Lower lobe of right lung (tissue), 2 donors: ENCODE results near the gene ANO10. TPM values are rescaled to one million over a fixed set of nuclear protein-coding genes. Genes with fewer than 3 reads are reported as not detected.
"Not testable (repeated sequence)": the region's sequence is repeated elsewhere in the genome, so short reads cannot be mapped to it uniquely, and the experiment has no call there.

Experiments used
- ATAC-seq, 2 donors: fragments of 200-7000 bp; cut with Tn5 transposase; one replicate each; pipeline ENCODE4 v1.9.1; 2020 to 2022; ENCODE audit warnings: mild to moderate bottlenecking in 2 of 2, moderate library complexity in 2 of 2
- DNase-seq: peaks from one replicate; pipeline ENCODE4 v3.0.0-alpha.2; 2020
- H3K27ac ChIP-seq: fragments of 200-600 bp; one replicate; pipeline ENCODE4 v1.8.0; 2022
- H3K27me3 ChIP-seq: fragments of 200-600 bp; one replicate; pipeline ENCODE4 v1.8.0; 2022; ENCODE audit warnings: low read depth
- H3K36me3 ChIP-seq: fragments of 200-600 bp; one replicate; pipeline ENCODE4 v1.8.0; 2022; ENCODE audit warnings: mild to moderate bottlenecking
- H3K4me1 ChIP-seq: fragments of 200-600 bp; one replicate; pipeline ENCODE4 v1.8.0; 2022
- H3K4me3 ChIP-seq: fragments of 200-600 bp; one replicate; pipeline ENCODE4 v1.8.0; 2022; ENCODE audit warnings: mild to moderate bottlenecking
- H3K9me3 ChIP-seq: fragments of 200-600 bp; one replicate; pipeline ENCODE4 v1.8.0; 2022
- intact Hi-C: fragments of 100-400 bp; cut with DNase I; formaldehyde crosslinking; loops from one replicate; pipeline ENCODE4 v1.11.0; 2022
- total RNA-seq: library from RNA; stranded (reverse); fragmentation: NEBNext Ultra II Directional; extraction: Animal tissue kit (Norgen Biotek cat#: 25700); gene quantifications from one replicate; pipeline ENCODE4 v1.2.1, GENCODE V29; 2021
- TF ChIP-seq, protein P1 (sequence below): fragments of 200-600 bp; IDR thresholded peaks from one replicate; pipeline ENCODE4 v1.8.0; 2022; ENCODE audit warnings: antibody characterized with exemption, mild to moderate bottlenecking
- donor health status: DM: no; HTN: yes; CAD: no; lungs with severe emphysema.

ANO10 gene
- total RNA-seq, 1 donor from 2014 or later = 32.3 TPM

DNA sequence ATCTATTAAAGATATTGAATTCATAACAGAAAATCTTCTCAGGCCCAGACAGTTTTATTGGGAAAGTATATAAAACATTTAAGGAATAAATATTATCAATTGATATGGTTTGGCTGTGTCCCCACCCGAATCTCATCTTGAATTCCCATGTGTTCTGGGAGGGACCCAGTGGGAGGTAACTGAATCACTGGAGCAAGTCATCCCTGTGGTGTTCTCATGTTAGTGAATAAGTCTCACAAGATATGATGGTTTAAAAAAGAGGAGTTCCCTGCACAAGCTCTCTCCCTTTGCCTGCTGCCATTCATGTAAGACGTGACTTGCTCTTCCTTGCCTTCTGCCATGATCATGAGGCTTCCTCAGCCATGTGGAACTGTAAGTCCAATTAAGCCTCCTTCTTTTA is 160.5 kb downstream of the ANO10 start:
- no peak overlapping the region for H3K4me3 ChIP-seq
- TF ChIP-seq, protein P1, sequence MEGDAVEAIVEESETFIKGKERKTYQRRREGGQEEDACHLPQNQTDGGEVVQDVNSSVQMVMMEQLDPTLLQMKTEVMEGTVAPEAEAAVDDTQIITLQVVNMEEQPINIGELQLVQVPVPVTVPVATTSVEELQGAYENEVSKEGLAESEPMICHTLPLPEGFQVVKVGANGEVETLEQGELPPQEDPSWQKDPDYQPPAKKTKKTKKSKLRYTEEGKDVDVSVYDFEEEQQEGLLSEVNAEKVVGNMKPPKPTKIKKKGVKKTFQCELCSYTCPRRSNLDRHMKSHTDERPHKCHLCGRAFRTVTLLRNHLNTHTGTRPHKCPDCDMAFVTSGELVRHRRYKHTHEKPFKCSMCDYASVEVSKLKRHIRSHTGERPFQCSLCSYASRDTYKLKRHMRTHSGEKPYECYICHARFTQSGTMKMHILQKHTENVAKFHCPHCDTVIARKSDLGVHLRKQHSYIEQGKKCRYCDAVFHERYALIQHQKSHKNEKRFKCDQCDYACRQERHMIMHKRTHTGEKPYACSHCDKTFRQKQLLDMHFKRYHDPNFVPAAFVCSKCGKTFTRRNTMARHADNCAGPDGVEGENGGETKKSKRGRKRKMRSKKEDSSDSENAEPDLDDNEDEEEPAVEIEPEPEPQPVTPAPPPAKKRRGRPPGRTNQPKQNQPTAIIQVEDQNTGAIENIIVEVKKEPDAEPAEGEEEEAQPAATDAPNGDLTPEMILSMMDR = no peak
- H3K27ac ChIP-seq = no peak overlapping the region
- H3K27me3 ChIP-seq = no peaks in the 10 kb centered on the region
- H3K9me3 ChIP-seq = no peaks in the 10 kb centered on the region
- DNase-seq (no peak), ATAC-seq (no peak)
- intact Hi-C loops = no loop called here
- H3K4me1 ChIP-seq = no peaks in the 10 kb centered on the region
- no peaks in the 10 kb centered on the region for H3K36me3 ChIP-seq

DNA sequence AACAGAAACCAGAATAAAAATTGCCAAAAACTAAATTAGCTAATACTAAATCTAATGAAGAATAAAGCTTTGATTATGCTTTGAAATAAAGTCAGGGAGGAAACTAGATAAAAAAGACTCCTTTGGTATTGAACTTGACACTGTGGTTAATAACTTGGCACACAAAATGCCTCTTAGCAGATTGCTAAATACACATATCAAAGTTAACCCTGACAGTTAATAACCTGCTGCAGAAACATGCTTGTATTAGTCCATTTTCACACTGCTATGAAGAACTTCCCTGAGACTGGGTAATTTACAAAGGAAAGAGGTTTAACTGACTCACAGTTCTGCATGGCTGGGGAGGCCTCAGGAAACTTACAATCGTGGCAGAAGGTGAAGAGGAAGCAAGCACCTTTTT is 164.8 kb downstream of the ANO10 start:
- H3K27ac ChIP-seq, H3K4me1 ChIP-seq, H3K9me3 ChIP-seq, intact Hi-C loops, DNase-seq, H3K36me3 ChIP-seq, H3K27me3 ChIP-seq, ATAC-seq, H3K4me3 ChIP-seq: not testable (repeated sequence)

DNA sequence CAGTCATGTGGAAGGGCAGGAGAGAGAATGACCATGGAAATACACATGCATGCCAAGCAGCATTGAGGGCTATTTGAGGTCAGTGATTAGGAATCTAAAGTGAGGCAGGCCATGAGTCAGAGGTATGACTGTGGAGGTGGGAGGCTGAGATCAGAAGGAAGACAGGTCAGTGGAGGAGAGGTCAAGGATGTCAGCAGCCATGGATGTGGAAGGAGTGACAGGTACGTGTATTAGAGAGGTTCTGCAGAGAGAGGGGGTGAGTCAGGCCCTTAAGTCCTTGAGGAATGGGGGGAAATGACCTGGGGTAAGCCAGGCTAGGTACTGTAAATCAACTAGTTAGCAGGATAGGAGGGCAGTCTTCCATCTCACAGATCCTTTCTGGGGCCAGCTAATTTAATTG is 166.6 kb downstream of the ANO10 start:
- intact Hi-C loops = no loop called here
- TF ChIP-seq, protein P1 = no peak
- ATAC-seq = peak; percentile 63 to 70

DNA sequence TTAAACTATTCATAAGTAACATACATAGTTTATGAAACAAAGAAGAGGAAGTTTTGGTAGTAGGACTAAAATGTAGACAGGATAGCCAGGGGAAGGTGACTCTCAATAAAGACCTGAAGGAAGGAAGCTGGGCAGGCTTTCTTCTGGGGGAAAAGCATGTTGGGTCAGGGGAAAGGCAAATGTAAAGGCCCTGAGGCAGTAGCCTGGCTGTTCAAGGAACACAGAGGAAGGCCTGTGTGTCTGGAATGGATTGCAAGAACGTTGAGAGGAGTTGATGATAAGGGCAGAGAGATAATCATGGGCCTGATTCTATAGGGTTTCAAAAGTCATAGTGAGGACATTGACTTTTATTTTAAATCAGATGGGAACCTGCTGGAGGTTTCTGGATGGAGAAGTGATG is 167.8 kb downstream of the ANO10 start:
- TF ChIP-seq, protein P1 = no peak
- Histone ChIP-seq H3K36me3 (no peaks in the 10 kb centered on the region), H3K27ac (no peak overlapping the region), H3K9me3 (no peaks in the 10 kb centered on the region), H3K4me1 (no peaks in the 10 kb centered on the region), H3K27me3 (no peaks in the 10 kb centered on the region), H3K4me3 (no peak overlapping the region)
- DNase-seq = no peak
- intact Hi-C loops = no loop called here
- no peak for ATAC-seq

More for the DNA sequence above, 166.6 kb downstream of the ANO10 start:
- no peaks in the 10 kb centered on the region for H3K27me3 ChIP-seq
- no peak overlapping the region for H3K4me3 ChIP-seq
- H3K27ac ChIP-seq = no peak overlapping the region
- no peaks in the 10 kb centered on the region for H3K9me3 ChIP-seq
- no peak for DNase-seq
- H3K36me3 ChIP-seq = no peaks in the 10 kb centered on the region
- H3K4me1 ChIP-seq = no peaks in the 10 kb centered on the region

DNA sequence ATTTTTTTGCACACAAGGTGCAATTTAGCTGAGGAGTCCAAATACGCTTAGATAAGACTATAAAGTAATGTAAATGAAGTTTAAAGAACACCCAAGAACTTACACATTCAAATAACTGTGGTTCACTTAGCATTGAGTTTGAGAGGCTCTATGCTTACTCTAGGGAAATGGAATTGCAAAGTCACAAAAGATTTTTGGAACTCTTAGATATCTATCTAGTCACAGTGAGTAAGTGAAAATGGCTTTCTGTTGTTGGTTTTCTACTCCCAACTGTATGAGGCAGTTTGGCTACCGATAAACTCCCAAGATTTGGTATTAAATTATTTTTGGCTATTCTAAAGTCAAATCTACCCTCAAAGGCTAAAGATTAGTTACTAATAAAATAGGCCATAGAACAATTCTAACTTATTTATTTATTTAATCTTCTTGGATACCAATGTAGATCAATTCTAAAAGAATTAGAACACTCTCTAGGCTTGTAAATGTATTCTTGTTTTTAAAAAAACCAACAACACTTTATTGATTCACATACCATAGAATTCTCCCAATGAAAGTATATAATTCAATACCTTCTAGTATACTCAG is 170.0 kb downstream of the ANO10 start:
- Histone ChIP-seq H3K4me3 (no peak overlapping the region), H3K36me3 (no peaks in the 10 kb centered on the region), H3K4me1 (no peaks in the 10 kb centered on the region), H3K27me3 (no peaks in the 10 kb centered on the region), H3K27ac (no peak overlapping the region), H3K9me3 (no peaks in the 10 kb centered on the region)
- DNase-seq (no peak), ATAC-seq (no peak)
- TF ChIP-seq, protein P1 = no peak
- intact Hi-C loops = no loop called here

DNA sequence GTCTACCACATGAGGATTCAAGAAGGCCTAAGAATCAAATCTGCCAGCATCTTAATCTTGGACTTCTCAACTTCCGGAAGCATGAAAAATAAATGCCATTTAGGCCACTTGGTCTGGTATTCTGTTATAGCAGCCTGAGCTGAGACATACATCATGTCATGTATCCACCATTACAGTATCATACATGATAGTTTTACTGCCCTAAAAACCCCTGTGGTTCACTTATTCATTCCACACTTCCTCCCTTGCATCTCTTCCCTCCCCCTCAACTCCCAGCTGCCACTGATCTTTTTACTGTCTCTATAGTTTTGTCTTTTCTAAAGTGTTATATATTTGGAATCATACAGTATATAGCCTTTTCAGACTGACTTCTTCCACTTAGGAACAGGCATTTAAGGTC is 173.7 kb downstream of the ANO10 start:
- ATAC-seq (no peak), DNase-seq (no peak)
- intact Hi-C loops = no loop called here
- H3K9me3 ChIP-seq = no peaks in the 10 kb centered on the region
- H3K36me3 ChIP-seq = no peaks in the 10 kb centered on the region
- H3K4me3 ChIP-seq = no peak overlapping the region
- no peaks in the 10 kb centered on the region for H3K4me1 ChIP-seq
- H3K27me3 ChIP-seq = no peaks in the 10 kb centered on the region
- no peak overlapping the region for H3K27ac ChIP-seq
- TF ChIP-seq, protein P1 = no peak
